Raji (cell line): Measurements from ENCODE around the gene TARS2.

Experiments
- POLR2A ChIP-seq: IDR thresholded peaks from 2 replicates; pipeline ENCODE4 v1.6.1; 2011; ENCODE audit warnings: low read depth, low read length, control low read depth; ENCODE audit not compliant: insufficient read depth

TARS2 gene

DNA sequence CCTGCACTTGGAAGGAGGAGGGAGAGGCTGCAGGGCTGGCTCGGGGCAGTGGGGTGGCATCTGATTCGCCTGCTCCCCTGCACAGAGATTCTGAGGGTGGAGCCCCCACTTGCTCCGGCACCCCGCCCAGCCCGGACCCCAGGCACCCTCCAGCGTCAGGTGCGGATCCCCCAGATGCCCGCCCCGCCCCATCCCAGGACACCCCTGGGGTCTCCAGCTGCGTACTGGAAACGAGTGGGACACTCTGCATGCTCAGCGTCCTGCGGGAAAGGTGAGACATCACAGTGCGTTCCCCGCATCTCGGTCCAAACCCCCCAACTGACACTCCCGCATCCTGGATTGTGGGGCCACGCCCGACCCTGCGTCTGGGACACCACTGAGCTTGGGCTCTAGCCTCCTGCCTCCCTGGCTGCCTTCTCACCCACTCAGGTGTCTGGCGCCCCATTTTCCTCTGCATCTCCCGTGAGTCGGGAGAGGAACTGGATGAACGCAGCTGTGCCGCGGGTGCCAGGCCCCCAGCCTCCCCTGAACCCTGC lies 69.9 kb downstream of the TARS2 start:
- TF ChIP-seq POLR2A = no peak
